HG03095 (cell line): ENCODE data around the gene SUPT5H.

Experiments
- ATAC-seq: cut with Tn5 transposase; IDR thresholded peaks from one replicate; pipeline ENCODE4 v1.9.1; 2021; ENCODE audit warnings: moderate library complexity; ENCODE audit not compliant: unreplicated experiment

SUPT5H gene

DNA sequence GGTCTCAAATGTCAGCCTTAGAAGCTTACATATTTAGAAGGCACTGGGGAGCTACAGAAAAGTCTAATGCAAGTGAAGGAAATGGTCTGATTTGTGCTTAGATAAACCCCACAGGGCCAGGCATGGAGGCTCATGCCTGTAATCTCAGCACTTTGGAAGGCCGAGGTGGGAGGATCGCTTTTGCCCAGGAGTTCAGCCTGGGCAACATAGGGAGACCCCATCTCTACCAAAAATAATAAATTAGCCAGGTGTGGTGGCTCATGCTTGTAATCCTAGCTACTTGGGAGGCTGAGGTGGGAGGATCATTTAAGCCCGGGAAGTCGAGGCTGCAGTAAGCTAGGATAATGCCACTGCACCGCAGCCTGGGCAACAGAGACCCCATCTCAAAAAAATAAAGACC lies 50.7 kb downstream of the SUPT5H start:
- ATAC-seq = no peak

DNA sequence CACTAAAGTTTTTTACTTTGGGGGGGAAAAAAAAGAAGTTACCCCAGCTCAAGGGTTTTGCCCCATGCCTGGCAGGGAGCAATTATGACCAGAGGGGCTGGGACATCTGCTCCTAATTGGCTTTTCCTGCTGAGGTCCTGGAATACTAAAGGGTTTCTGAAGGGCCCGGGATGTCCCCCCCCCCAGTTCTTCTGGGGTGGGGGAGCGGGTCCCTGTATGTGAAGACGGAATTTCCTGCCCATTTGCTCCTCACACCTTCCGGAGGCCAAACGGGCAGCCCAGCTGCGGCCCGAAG lies 52.3 kb downstream of the SUPT5H start:
- ATAC-seq = no peak

DNA sequence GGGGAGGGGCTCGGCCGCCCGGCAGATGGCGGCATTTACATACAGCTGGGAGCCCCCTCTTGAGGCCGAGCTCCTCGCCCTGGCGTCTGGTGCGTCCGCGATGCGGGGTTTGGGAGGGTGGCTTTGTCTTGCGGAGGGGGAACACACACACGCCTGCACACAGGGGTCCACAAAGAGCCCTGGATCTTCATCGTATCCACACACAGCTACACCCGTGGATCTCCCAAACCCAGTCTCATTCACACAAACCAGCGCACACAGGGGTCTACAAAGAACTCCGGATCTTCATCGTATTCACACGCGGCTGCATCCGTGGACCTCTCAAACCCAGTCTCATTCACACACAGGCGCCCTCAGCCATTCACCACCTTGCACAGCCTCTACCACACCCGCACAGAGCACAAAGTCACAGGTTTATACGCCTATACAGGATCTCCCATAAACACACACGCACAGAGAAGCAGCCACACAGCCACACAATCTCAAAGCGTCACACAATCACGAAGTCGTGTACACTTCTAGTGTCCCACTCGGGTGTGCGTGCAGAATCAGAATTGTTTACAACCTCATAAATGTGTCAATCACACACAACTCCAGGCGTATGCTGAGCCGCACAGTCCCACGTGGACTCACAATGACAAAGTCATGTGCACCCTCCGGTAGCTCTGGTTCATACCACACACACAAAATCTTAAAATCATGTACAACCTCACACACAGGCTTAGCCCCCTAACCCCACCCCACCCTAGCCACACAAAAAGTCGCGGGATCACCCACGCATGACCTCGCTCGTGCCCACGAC lies 52.8 kb downstream of the SUPT5H start:
- no peak for ATAC-seq

DNA sequence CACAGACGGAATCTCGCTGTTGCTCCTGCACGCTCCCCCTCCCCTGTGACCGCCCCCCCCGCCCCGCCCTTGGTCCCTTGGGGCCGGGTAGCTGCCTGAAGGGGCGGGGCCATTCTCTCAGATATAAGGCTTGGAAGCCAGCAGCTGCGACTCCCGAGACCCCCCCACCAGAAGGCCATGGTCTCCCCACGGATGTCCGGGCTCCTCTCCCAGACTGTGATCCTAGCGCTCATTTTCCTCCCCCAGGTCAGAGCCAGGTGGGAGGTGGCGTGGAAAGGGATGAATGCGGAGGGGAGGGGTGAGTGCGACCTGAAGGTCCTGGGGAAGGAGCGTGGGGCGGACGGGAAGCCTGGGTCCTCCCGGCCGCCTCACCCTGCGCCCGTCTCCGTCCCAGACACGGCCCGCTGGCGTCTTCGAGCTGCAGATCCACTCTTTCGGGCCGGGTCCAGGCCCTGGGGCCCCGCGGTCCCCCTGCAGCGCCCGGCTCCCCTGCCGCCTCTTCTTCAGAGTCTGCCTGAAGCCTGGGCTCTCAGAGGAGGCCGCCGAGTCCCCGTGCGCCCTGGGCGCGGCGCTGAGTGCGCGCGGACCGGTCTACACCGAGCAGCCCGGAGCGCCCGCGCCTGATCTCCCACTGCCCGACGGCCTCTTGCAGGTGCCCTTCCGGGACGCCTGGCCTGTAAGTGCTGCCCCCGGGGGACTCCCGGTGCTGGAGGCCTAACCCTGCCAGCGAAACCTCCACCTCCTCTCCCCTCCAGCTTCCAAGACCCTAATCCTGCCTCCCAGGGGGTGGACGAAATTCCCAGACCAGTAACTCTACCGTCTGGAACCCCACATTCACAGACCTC lies 53.6 kb downstream of the SUPT5H start, which contains the start of gene DLL3:
Gene DLL3 (plus strand): TSS at position 150 of the 845 bp plus-strand sequence. CDS start 28 bp downstream, at position 178.
- no peak for ATAC-seq

DNA sequence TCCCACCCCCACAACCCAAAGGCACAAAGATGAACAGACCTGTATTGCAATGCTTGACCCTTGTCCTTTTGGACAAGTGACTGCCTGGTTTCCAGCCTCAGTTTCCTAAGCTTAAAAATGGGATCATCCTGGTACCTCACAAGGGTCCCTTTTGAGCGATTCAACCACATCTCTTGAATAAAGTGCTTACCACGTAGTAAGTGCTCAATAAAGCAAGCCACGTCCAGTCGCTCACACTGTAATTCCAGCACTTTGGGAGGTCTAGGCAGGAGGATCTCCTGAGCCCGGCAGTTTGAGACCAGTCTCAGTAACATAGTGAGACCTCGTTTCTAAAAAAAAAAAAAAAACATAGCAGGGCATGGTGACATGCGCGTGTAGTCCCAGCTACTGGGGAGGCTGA lies 54.5 kb downstream of the SUPT5H start:
- ATAC-seq = no peak

DNA sequence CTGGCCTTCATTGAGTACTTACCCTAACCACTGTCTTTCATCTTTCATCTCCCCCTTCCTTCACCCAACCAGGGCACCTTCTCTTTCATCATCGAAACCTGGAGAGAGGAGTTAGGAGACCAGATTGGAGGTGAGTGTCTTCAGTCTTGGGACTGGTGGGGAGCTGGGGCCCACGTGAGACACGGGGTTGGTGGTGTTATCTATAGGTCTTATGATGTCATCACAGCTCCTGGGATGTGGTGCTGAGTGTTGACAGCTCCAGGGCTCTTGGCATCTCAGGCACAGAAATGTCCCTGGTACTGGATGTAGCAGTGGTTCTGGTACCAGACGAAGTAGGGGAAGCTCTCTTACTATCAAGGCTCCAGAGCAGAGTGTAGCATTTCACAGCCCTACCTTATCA lies 55.2 kb downstream of the SUPT5H start:
- no peak for ATAC-seq

DNA sequence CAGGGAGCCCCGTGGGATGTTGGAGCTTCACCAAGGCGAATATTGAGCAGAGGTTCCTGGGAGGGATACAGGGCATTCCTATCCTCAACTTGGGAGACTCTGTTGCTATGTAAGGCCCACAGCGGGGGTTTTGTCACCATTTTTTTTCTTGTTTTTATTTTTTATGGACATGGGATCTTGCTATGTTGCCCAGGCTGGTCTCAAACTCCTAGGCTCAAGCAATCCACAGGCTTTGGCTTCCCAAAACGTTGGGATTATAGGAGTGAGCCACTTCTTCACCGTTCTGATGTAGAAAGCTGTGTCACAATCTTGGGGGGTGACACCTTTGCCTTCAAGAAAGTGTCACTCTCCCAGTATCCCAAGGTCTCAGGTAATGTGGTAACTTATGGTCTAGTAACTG lies 56.0 kb downstream of the SUPT5H start:
- ATAC-seq = no peak

DNA sequence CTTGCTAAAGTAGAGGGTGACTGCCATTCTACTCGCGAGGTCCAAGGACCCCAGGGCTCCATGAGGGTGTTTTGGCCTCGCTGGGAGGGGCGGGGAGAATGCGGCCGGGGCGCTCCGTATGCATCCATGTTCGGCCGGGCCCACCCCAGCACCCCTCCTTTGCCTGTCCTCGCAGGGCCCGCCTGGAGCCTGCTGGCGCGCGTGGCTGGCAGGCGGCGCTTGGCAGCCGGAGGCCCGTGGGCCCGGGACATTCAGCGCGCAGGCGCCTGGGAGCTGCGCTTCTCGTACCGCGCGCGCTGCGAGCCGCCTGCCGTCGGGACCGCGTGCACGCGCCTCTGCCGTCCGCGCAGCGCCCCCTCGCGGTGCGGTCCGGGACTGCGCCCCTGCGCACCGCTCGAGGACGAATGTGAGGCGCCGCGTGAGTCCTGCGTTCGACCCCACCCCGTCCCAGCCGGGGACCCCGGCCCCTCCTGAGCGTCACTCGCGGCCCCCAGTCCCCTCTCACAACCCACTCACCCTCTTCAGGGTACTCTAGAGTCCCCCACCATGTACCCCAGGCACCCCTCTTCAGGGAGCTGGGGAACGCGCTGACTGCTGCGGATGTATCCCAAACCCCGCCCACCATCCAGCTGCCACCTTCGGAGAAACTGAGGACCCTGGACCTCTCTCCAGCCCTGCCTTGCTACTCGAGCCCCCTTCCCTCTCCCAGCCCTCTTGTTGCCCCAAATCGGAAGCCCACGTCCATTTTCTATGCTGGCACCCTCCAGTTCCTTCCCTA lies 57.4 kb downstream of the SUPT5H start:
- no peak for ATAC-seq

DNA sequence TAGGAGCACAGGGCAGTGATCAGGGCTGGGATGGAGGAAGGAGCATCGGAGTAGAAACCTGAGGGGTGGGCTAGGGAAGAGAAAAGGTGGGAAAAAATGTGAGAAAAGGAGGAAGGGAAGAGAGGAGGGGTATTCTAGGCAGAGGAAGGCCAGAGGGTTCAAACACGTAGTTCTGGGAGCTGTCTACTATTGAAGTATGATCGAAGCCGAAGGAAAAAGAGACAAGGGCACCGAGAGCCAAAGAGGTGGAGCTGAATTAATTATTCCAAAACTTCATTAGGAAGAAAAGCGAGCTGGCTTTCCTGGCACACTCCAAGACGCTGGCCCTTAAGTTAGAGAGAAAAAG lies 61.2 kb downstream of the SUPT5H start:
- ATAC-seq = no peak

DNA sequence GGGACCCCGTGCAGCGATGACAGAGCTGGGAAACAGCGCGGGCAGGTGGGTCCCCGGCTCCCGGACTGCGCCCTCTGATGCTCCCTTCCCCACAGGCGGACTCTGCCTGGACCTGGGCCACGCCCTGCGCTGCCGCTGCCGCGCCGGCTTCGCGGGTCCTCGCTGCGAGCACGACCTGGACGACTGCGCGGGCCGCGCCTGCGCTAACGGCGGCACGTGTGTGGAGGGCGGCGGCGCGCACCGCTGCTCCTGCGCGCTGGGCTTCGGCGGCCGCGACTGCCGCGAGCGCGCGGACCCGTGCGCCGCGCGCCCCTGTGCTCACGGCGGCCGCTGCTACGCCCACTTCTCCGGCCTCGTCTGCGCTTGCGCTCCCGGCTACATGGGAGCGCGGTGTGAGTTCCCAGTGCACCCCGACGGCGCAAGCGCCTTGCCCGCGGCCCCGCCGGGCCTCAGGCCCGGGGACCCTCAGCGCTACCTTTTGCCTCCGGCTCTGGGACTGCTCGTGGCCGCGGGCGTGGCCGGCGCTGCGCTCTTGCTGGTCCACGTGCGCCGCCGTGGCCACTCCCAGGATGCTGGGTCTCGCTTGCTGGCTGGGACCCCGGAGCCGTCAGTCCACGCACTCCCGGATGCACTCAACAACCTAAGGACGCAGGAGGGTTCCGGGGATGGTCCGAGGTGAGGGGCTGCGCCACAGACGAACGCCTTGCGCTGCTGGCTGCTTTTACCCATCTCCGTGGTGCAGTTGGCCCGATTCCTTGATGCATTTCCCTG lies 61.7 kb downstream of the SUPT5H start:
- ATAC-seq = no peak

DNA sequence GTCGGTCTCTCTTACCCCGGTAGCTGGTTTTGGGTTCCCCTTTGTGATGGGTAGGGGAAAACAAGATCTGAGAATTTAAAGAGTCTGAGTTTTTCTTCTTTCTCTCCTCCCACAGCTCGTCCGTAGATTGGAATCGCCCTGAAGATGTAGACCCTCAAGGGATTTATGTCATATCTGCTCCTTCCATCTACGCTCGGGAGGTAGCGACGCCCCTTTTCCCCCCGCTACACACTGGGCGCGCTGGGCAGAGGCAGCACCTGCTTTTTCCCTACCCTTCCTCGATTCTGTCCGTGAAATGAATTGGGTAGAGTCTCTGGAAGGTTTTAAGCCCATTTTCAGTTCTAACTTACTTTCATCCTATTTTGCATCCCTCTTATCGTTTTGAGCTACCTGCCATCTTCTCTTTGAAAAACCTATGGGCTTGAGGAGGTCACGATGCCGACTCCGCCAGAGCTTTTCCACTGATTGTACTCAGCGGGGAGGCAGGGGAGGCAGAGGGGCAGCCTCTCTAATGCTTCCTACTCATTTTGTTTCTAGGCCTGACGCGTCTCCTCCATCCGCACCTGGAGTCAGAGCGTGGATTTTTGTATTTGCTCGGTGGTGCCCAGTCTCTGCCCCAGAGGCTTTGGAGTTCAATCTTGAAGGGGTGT lies 62.5 kb downstream of the SUPT5H start:
- no peak for ATAC-seq

DNA sequence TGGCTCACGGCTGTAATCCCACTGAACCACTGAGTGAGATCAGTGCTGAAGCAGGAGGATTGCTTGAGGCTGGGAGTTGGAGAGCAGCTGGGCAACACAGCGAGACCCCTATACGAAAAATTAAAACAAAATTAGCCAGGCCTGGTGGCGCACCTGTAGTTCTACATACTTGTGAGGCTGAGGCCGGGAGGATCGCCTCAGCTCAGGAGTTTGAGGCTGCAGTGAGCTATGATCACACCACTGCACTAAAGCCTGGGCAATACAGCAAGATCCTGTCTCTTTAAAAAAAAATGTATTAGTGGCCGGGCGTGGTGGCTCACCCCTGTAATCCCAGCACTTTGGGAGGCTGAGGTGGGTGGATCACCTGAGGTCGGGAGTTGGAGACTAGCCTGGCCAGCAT lies 63.2 kb downstream of the SUPT5H start:
- ATAC-seq = no peak

DNA sequence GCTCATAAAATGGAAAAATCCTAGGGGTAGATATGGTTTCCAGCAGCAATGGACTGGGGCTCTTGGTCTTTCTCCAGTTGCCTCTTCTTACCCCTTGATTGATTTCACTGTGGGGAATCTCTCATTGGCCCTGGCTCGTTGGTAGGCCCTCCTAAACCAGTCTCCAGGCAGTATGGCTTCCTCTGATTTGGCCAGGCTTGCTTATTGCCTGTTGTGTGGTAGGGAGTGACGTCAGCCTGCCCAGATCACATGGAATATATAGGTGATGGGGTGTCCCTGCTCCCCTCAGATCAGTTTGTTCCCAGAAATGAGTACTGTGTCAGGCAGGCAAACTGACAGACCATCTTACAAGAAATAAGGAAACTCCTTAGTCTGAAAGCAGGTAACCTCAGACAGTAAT lies 63.9 kb downstream of the SUPT5H start:
- no peak for ATAC-seq

DNA sequence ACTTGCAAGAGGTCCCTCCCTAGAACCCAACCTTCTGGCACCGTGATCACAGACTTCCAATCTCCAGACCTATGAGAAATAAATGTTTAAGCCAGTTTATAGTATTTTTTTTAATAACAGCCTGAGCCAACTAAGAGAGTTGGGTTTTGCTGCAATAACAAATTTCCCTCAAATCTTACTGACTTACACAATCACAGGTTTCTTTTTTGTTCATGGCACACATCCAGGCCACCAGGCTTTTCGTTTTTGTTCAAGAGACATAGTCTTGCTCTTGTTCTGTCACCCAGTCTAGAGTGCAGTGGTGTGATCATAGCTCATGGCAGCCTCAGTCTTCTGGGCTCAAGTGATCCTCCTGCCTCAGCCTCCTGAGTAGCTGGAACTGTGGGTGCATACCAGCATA lies 67.6 kb downstream of the SUPT5H start:
- ATAC-seq = no peak

DNA sequence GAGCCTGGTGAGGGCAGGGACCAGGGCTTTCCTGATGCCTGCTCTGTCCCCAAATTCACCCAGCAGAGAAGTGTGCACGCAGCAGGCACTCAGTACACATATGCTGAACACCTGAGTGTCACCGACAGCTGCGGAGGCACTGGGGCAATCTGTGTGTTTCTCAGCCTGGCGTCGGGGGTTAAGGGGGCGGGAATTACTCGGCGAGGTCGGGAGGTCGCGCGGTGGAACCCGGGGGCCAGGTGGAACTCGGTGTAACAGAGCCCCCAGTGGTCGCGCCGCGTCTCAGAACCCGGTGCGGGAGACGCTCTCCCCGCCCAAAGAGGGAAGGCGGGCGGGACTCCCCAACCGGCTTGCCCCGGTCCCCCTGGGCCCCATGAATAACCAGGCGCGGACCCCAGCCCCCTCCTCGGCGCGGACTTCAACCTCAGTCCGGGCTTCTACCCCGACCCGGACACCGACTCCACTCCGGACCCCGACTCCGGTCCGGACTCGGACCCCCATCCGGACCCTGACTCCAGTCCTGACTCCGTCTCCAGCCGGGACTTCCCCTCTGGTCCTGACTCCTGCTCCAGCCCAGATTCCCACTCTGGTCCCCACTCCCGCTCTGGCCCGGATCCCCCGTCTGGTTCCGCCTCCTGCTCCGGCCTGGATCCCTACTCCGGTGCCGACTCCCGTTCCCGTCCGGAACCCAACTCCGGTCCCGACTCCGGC lies 69.6 kb downstream of the SUPT5H start, which contains the start of gene SELENOV:
Gene SELENOV (plus strand): TSS at position 300 of the 711 bp plus-strand sequence. CDS start 74 bp downstream, at position 374.
- no peak for ATAC-seq

DNA sequence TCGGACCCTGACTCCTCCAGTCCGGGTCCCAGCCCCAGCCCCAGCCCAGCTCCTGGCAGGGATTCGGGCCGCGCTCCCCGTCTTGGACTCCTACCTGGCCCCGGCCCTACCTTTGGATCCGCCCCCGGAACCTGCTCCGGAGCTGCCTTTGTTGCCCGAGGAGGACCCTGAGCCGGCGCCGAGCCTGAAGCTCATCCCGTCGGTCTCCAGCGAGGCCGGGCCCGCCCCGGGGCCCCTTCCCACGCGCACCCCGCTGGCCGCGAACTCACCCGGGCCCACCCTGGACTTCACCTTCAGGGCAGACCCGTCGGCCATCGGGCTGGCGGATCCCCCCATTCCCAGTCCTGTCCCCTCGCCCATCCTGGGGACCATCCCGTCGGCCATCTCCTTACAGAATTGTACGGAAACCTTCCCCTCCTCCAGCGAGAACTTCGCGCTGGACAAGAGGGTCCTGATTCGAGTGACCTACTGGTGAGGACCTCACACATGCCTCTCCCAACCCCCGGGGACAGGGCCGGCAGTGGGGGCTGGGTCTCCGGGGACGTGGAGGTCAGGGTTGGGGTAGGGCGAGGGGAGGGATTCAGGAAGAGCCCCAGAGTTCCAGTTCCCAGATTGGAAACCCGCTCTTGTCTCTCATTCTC lies 70.3 kb downstream of the SUPT5H start:
- no peak for ATAC-seq

DNA sequence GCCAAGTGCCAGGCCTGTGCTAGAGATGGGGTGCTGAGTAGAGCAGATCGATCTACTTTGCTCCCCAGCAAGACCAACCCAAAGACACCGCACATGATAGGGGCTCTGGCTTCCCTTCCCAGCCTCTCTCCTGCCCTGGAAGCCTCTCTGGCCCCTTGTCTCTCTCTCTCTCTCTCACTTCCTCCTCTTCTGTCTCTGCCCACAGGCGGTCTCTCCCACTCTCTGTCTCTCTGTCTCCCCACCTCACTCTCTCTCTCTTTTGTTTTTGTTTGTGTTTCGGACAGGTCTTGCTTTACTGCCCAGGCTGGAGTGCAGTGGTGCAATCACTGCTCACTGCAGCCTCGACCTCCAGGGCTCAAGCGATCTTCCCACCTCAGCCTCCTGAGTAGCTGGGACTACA lies 70.9 kb downstream of the SUPT5H start:
- no peak for ATAC-seq

DNA sequence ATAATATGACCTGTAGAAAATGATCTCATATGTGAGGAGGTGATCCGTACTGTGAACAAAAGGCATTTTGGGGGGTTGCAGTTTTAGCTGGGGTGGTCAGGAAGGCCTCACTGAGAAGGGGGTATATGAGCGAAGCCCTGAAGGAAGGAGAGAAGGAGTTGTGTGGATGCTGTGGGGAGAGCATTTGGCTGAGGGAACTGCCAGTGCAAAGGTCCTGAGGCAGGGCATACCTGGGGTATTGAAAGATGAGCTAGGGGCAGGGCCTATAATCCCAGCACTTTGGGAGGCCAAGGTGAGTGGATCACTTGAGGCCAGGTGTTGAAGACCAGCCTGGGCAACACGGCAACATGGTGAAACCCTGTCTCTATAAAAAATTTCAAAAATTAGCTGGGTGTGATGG lies 72.0 kb downstream of the SUPT5H start:
- ATAC-seq = no peak

DNA sequence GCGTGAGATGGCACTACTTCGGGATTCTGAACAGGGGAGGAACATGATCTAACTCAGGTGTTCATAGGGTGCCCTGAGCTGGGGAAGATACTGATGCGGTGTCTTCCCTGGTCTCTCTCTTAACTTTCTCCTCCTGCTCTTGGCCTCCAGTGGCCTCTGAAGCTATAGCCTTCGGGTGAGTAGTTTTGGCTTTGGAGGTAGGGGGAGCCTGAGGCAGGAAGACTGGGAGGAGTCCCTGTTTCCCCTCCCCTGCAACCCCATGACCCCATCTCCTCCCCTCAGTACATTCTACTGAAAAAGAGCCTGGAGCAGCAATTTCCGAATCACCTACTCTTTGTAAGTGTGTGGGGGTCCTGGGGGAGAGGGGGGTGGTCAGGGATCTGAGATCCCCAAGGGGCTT lies 73.1 kb downstream of the SUPT5H start:
- ATAC-seq = no peak
